Suprapubic skin (tissue), 4 donors: ENCODE results near the gene UMOD. TPM values are rescaled to one million over a fixed set of nuclear protein-coding genes. Genes with fewer than 3 reads are reported as not detected.

Experiments
- DNase-seq, 2 donors: peaks; one replicate each; pipeline ENCODE4 v3.0.0-alpha.2; 2019; ENCODE audit warnings: low spot score in 2 of 2
- H3K27ac ChIP-seq: fragments of 200-600 bp; sonication (generic); one replicate; pipeline ENCODE4 v1.5.1; 2019
- H3K27me3 ChIP-seq: fragments of 200-600 bp; sonication (generic); one replicate; pipeline ENCODE4 v1.5.1; 2019
- H3K36me3 ChIP-seq: fragments of 200-600 bp; sonication (generic); one replicate; pipeline ENCODE4 v1.5.1; 2019
- H3K4me1 ChIP-seq: fragments of 200-600 bp; sonication (generic); one replicate; pipeline ENCODE4 v1.5.1; 2019
- H3K4me3 ChIP-seq: fragments of 200-600 bp; sonication (generic); one replicate; pipeline ENCODE4 v1.5.1; 2019; ENCODE audit warnings: mild to moderate bottlenecking
- H3K9me3 ChIP-seq: fragments of 200-600 bp; sonication (generic); one replicate; pipeline ENCODE4 v1.5.1; 2019
- EP300 ChIP-seq: sonication (generic); formaldehyde crosslinking; IDR thresholded peaks from one replicate; pipeline ENCODE4 v1.6.1; 2017; ENCODE audit warnings: antibody characterized with exemption
- POLR2A ChIP-seq, 2 donors: fragments of 450-650 bp; IDR thresholded peaks; one replicate each; pipeline ENCODE4 v1.6.1; 2017; ENCODE audit warnings: antibody characterized with exemption in 2 of 2, mild to moderate bottlenecking in 2 of 2, moderate library complexity in 2 of 2
- POLR2AphosphoS5 ChIP-seq, 3 donors: sonication (generic); formaldehyde crosslinking; IDR thresholded peaks; one replicate each; pipeline ENCODE4 v1.6.1; 2017; ENCODE audit warnings: antibody characterized with exemption in 3 of 3
- WGBS: methylation state at CpG from one replicate; pipeline ENCODE4 v1.1.5; 2018; 5-methylcytosine and 5-hydroxymethylcytosine counted together
- total RNA-seq, 4 donors: library from RNA; depleted of rRNA; stranded (reverse); fragments of >200 nt; gene quantifications; one replicate each; pipeline ENCODE4 v1.1.0, GENCODE V29; 2016
- TF ChIP-seq, protein P1 (sequence below), 2 donors: fragments of 200-600 bp in 1 of 2; fragments of 450-650 bp in 1 of 2; sonication (generic) in 1 of 2; IDR thresholded peaks; one replicate each; pipeline ENCODE4 v1.5.1; 2016 to 2019; ENCODE audit warnings: antibody characterized with exemption in 2 of 2, mild to moderate bottlenecking in 1 of 2, moderate library complexity in 1 of 2

The UMOD gene
- total RNA-seq, 4 donors from 2014 or later, result not detected

- 81% methylated on average over 7 of the region's 7 CpGs for WGBS
- no peak for DNase-seq
Observed at GRCh38 chr16:20397468-20398074, 45.1 kb upstream of the UMOD start.

GRCh38 chr16:20396846-20397467 is 44.4 kb upstream of the UMOD start:
- 90% methylated on average over 7 of the region's 7 CpGs for WGBS
- DNase-seq, result no peak
- Histone ChIP-seq H3K4me3 (no peak overlapping the region), H3K9me3 (no peaks in the 10 kb centered on the region), H3K27me3 (no peaks in the 10 kb centered on the region), H3K27ac (no peak overlapping the region), H3K4me1 (no peaks in the 10 kb centered on the region), H3K36me3 (no peaks in the 10 kb centered on the region)
- TF ChIP-seq, protein P1, sequence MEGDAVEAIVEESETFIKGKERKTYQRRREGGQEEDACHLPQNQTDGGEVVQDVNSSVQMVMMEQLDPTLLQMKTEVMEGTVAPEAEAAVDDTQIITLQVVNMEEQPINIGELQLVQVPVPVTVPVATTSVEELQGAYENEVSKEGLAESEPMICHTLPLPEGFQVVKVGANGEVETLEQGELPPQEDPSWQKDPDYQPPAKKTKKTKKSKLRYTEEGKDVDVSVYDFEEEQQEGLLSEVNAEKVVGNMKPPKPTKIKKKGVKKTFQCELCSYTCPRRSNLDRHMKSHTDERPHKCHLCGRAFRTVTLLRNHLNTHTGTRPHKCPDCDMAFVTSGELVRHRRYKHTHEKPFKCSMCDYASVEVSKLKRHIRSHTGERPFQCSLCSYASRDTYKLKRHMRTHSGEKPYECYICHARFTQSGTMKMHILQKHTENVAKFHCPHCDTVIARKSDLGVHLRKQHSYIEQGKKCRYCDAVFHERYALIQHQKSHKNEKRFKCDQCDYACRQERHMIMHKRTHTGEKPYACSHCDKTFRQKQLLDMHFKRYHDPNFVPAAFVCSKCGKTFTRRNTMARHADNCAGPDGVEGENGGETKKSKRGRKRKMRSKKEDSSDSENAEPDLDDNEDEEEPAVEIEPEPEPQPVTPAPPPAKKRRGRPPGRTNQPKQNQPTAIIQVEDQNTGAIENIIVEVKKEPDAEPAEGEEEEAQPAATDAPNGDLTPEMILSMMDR (IDR thresholded peaks at IDR 0.05), result no peak
- no peak for TF ChIP-seq POLR2AphosphoS5 (IDR thresholded peaks at IDR 0.05)
- no peak for TF ChIP-seq POLR2A (IDR thresholded peaks at IDR 0.05)
- TF ChIP-seq EP300, result no peak

More at GRCh38 chr16:20397468-20398074, 45.1 kb upstream of the UMOD start:
- no peaks in the 10 kb centered on the region for H3K27me3 ChIP-seq
- H3K4me3 ChIP-seq, result no peak overlapping the region
- no peaks in the 10 kb centered on the region for H3K4me1 ChIP-seq
- no peak overlapping the region for H3K27ac ChIP-seq
- no peaks in the 10 kb centered on the region for H3K9me3 ChIP-seq
- H3K36me3 ChIP-seq, result no peaks in the 10 kb centered on the region
- TF ChIP-seq POLR2A (IDR thresholded peaks at IDR 0.05), result no peak
- TF ChIP-seq, protein P1 (IDR thresholded peaks at IDR 0.05), result no peak
- no peak for TF ChIP-seq EP300
- TF ChIP-seq POLR2AphosphoS5 (IDR thresholded peaks at IDR 0.05), result no peak

DNA sequence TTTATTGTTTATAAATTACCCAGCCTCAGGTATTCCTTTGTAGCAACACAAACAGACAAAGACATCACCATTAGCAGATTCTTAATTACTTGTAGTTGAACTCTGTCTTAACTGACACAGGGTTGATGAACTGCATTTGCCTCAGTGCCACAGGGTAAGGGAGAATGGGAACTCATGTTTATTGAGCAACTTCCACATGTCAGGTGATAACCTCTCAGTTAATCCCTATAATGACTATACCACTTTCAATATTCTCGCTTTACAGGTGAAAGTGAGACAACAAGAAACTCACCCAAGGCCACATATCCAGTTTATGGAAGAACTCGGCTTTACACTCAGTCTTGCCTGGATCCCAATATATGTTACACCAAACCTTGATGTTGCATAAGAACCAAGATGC is 43.4 kb upstream of the UMOD start:
- Histone ChIP-seq H3K27ac (no peak overlapping the region), H3K4me1 (no peaks in the 10 kb centered on the region), H3K9me3 (no peaks in the 10 kb centered on the region), H3K27me3 (no peaks in the 10 kb centered on the region), H3K4me3 (no peak overlapping the region), H3K36me3 (no peaks in the 10 kb centered on the region)
- no peak for DNase-seq
- TF ChIP-seq POLR2A (IDR thresholded peaks at IDR 0.05) (no peak), POLR2AphosphoS5 (IDR thresholded peaks at IDR 0.05) (no peak), EP300 (no peak)
- TF ChIP-seq, protein P1 (IDR thresholded peaks at IDR 0.05), result no peak
- 68% methylated on average over 2 of the region's 2 CpGs for WGBS

GRCh38 chr16:20393801-20394577 is 41.5 kb upstream of the UMOD start:
- H3K27ac ChIP-seq, result no peak overlapping the region
- WGBS, result 59% methylated on average over 2 of the region's 2 CpGs
- no peaks in the 10 kb centered on the region for H3K27me3 ChIP-seq
- H3K4me3 ChIP-seq, result no peak overlapping the region
- H3K36me3 ChIP-seq, result no peaks in the 10 kb centered on the region
- TF ChIP-seq POLR2AphosphoS5 (IDR thresholded peaks at IDR 0.05) (no peak), POLR2A (IDR thresholded peaks at IDR 0.05) (no peak), EP300 (no peak)
- TF ChIP-seq, protein P1 (IDR thresholded peaks at IDR 0.05), result no peak
- H3K9me3 ChIP-seq, result no peaks in the 10 kb centered on the region
- H3K4me1 ChIP-seq, result no peaks in the 10 kb centered on the region
- DNase-seq, result no peak

DNA sequence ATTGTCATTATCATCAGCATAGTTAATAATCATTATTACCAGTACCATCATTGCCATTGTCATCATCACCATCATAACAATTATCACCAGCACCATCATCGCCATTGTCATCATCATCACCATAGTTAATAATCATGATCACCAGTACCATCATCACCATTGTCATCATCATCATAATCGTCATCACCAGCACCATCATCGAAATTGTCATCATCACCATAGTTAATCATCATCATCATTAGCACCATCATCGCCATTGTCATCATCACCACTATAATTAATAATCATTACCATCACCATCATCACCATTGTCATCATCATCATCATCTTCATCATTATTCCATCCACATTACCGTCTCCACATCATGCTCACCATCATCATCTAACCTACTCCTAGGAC is 38.5 kb upstream of the UMOD start:
- TF ChIP-seq, protein P1 (IDR thresholded peaks at IDR 0.05), result no peak
- TF ChIP-seq EP300 (no peak), POLR2A (IDR thresholded peaks at IDR 0.05) (no peak), POLR2AphosphoS5 (IDR thresholded peaks at IDR 0.05) (no peak)
- H3K4me1 ChIP-seq, result peaks cover 2% of the 10 kb centered on the region
- no peak for DNase-seq
- H3K36me3 ChIP-seq, result no peaks in the 10 kb centered on the region
- H3K27me3 ChIP-seq, result peaks cover 6% of the 10 kb centered on the region
- H3K27ac ChIP-seq, result no peak overlapping the region
- WGBS, result 94% methylated on average over 5 of the region's 5 CpGs
- no peak overlapping the region for H3K4me3 ChIP-seq
- H3K9me3 ChIP-seq, result no peaks in the 10 kb centered on the region
